Activated naive CD4-positive, alpha-beta T cell treated with anti-CD3 and anti-CD28 coated beads, Interleukin-2, amount 50 U/mL, for 72 hours (primary cell): ENCODE data around the gene POLDIP3. TPM values are rescaled to one million over a fixed set of nuclear protein-coding genes. Genes with fewer than 3 reads are reported as not detected.

Experiments used
- total RNA-seq, 2 donors: library from RNA; stranded (reverse); gene quantifications; one replicate each; pipeline ENCODE4 v1.2.3, GENCODE V29; 2022

Gene POLDIP3
- total RNA-seq, 2 donors from 2014 or later, result 71.9 to 126 TPM

Other genes starting within 250 kb of the POLDIP3 start
- under 1 TPM; 0.07 to 0.54 TPM for gene NFAM1, start 182.5 kb downstream of the POLDIP3 start, total RNA-seq
- gene RRP7A, start 95.1 kb downstream of the POLDIP3 start, total RNA-seq, result 10 to 100 TPM; 55.9 to 66.9 TPM
- gene SERHL2, start 60.9 kb downstream of the POLDIP3 start, total RNA-seq, result 1 to 10 TPM; 1.2 to 1.9 TPM
- 1 to 10 TPM in 1 of 2 donors, under 1 TPM in 1; 0.89 to 1.4 TPM for gene ATP5MGL, start 25.7 kb upstream of the POLDIP3 start, total RNA-seq
- gene CYB5R3, start 34.5 kb upstream of the POLDIP3 start, total RNA-seq, result 10 to 100 TPM; 49.7 to 84.6 TPM
- under 1 TPM in 1 of 2 donors, not detected in 1; 0.16 TPM for gene A4GALT, start 106.0 kb upstream of the POLDIP3 start, total RNA-seq
- gene ARFGAP3, start 242.4 kb upstream of the POLDIP3 start, total RNA-seq, result 10 to 100 TPM; 23.3 to 47.3 TPM